A673 (cell line): ENCODE measurements around the gene PYGB. TPM values are rescaled to one million over a fixed set of nuclear protein-coding genes. Genes with fewer than 3 reads are reported as not detected.

Experiments used
- BruUV-seq: library from RNA; stranded (reverse); fragments of 400-500 nt; replicated peaks from 2 replicates; lab custom pipeline; 2021; lab: Mats Ljungman, UMichigan
- CTCF ChIA-PET: fragments of 300-600 bp; sonication (Branson Sonifier 250); formaldehyde crosslinking; loops from one replicate; lab custom pipeline; 2022; ENCODE audit warnings: antibody characterized with exemption; lab: Charles Lee
- POLR2A ChIA-PET: fragments of 300-600 bp; sonication (Branson Sonifier 250); formaldehyde crosslinking; loops from one replicate; lab custom pipeline; 2022; ENCODE audit warnings: antibody characterized with exemption; ENCODE audit not compliant: low non-redundant PET; lab: Charles Lee
- DNase-seq: peaks from one replicate; pipeline ENCODE4 v3.0.0-alpha.2; 2015; ENCODE audit warnings: low spot score
- H3K27ac ChIP-seq: fragments of 200-600 bp; sonication (generic); 2 replicates; pipeline ENCODE4 v1.5.1; 2016; ENCODE audit warnings: mixed run types, low read depth, mild to moderate bottlenecking, mixed read lengths, antibody characterized with exemption, low read length; ENCODE audit not compliant: poor library complexity, severe bottlenecking
- H3K27me3 ChIP-seq: fragments of 200-600 bp; sonication (generic); replicated peaks from 2 replicates; pipeline ENCODE4 v1.6.1; 2017; ENCODE audit warnings: mixed run types, low read depth, mild to moderate bottlenecking, mixed read lengths, antibody characterized with exemption, low read length; ENCODE audit not compliant: insufficient read depth, poor library complexity
- H3K36me3 ChIP-seq: fragments of 200-600 bp; sonication (generic); 2 replicates; pipeline ENCODE4 v1.6.1; 2016; ENCODE audit warnings: mixed run types, mild to moderate bottlenecking, mixed read lengths, antibody characterized with exemption, low read length; ENCODE audit not compliant: insufficient read depth, poor library complexity, severe bottlenecking
- H3K4me1 ChIP-seq: fragments of 200-600 bp; sonication (generic); 2 replicates; pipeline ENCODE4 v1.6.1; 2017; ENCODE audit warnings: mixed run types, mild to moderate bottlenecking, mixed read lengths, antibody characterized with exemption, low read length; ENCODE audit not compliant: insufficient read depth, poor library complexity, severe bottlenecking
- H3K4me3 ChIP-seq: fragments of 200-600 bp; sonication (generic); 2 replicates; pipeline ENCODE4 v1.5.1; 2016; ENCODE audit warnings: low read depth, mixed run types, mild to moderate bottlenecking, mixed read lengths, low read length; ENCODE audit not compliant: poor library complexity, severe bottlenecking
- H3K9me3 ChIP-seq: fragments of 200-600 bp; sonication (generic); 2 replicates; pipeline ENCODE4 v1.6.1; 2016; ENCODE audit warnings: mixed run types, low read depth, mild to moderate bottlenecking, mixed read lengths, antibody characterized with exemption, low read length; ENCODE audit not compliant: poor library complexity, severe bottlenecking
- EZH2 ChIP-seq: fragments of 200-600 bp; sonication (generic); IDR thresholded peaks from 2 replicates; pipeline ENCODE4 v1.6.1; 2017; ENCODE audit warnings: borderline replicate concordance, low read depth, mild to moderate bottlenecking, mixed read lengths, antibody characterized with exemption, low read length; ENCODE audit not compliant: poor library complexity, severe bottlenecking
- intact Hi-C: fragments of 100-400 bp; cut with micrococcal nuclease; formaldehyde crosslinking; loops from one replicate; pipeline ENCODE4 v1.10.0; 2022; ENCODE audit not compliant: unreplicated experiment
- total RNA-seq: library from RNA; stranded (reverse); gene quantifications from 2 replicates; pipeline ENCODE4 v1.2.3, GENCODE V29; 2021
- TF ChIP-seq, protein P1 (sequence below): fragments of 300-800, 200-600 bp; sonication (generic); conservative IDR thresholded peaks from 2 replicates; pipeline ENCODE4 v1.5.1; 2017; ENCODE audit warnings: low read depth, mild to moderate bottlenecking, antibody characterized with exemption, low read length, moderate library complexity, mixed read lengths

Gene PYGB
- total RNA-seq, 1 experiment from 2014 or later: 52.3 TPM

DNA sequence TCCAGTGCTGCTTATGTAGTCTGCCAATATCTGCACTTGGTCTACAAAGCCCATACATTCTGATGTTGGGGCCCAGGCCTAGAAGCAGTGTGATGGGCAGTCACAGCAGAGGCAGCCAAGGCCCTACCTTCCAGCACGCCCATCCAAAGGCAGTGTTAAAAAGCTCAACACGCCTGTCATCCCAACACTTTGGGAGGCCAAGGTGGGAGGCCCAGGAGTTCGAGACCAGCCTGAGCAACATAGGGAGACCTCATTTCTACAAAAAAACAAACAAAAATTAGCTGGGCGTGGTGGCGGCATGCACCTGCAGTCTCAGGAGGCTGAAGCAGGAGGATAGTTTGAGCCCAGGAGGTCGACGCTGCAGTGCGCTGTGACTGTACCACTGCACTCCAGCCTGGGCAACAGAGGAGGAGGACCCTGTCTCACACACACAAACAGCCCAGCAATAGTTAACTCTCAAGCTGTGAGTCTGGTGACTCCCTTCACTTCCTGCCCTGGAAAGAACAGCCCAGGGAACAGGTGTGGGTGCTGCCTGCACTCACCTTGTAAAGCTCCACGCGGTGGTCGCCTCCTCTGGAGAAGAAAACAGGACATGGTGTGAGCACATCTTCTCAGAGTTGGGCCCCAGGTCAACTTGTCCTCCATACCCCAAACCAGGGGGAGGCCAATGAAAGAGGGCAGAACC is 68.8 kb downstream of the PYGB start:
- TF ChIP-seq, protein P1, sequence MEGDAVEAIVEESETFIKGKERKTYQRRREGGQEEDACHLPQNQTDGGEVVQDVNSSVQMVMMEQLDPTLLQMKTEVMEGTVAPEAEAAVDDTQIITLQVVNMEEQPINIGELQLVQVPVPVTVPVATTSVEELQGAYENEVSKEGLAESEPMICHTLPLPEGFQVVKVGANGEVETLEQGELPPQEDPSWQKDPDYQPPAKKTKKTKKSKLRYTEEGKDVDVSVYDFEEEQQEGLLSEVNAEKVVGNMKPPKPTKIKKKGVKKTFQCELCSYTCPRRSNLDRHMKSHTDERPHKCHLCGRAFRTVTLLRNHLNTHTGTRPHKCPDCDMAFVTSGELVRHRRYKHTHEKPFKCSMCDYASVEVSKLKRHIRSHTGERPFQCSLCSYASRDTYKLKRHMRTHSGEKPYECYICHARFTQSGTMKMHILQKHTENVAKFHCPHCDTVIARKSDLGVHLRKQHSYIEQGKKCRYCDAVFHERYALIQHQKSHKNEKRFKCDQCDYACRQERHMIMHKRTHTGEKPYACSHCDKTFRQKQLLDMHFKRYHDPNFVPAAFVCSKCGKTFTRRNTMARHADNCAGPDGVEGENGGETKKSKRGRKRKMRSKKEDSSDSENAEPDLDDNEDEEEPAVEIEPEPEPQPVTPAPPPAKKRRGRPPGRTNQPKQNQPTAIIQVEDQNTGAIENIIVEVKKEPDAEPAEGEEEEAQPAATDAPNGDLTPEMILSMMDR: no peak
- no peak for TF ChIP-seq EZH2
- intact Hi-C loops: no loop called here
- no TSS peak for BruUV-seq
- Histone ChIP-seq H3K36me3 (no peaks in the 10 kb centered on the region), H3K27me3 (no peaks in the 10 kb centered on the region), H3K9me3 (no peaks in the 10 kb centered on the region), H3K27ac (no peak overlapping the region), H3K4me3 (no peak overlapping the region), H3K4me1 (no peaks in the 10 kb centered on the region)
- ChIA-PET POLR2A (no interaction called here), CTCF (no interaction called here)
- no peak for DNase-seq

DNA sequence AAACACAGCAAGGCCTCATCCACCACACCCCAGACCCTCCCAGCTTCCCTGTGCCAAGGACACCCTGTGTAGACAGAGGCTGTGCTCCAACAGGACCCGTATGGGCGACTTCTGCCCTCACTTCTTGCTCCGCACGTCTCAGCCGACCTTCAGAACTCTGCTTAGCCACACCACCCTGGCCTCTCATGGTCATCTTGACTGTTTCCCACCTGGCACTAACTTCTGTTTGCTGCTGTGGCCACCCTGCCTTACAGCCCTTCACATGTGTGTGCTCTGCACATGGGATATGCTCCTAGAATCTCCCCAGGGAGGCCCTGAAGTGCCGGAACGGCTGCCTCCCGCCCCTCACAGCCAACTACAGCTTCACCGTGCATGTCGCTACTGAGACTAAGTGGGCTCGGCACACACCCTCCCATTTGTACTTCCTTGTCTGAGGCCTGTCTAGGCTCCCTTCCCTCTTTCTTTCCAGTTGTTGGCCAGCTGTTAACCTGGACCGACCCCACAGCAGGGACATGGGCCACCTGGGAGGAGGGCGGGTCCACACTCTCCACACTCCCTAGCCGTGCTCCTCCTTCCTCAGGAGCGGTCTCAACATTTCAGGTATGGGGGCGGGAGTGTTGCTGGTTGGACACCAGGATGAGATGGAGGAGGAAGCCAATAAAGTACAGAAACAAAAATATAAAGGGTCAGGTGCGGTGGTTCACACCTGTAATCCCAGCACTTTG is 69.6 kb downstream of the PYGB start:
- Histone ChIP-seq H3K36me3 (no peaks in the 10 kb centered on the region), H3K4me3 (no peak overlapping the region), H3K4me1 (no peaks in the 10 kb centered on the region), H3K27me3 (no peaks in the 10 kb centered on the region), H3K27ac (no peak overlapping the region), H3K9me3 (no peaks in the 10 kb centered on the region)
- no TSS peak for BruUV-seq
- TF ChIP-seq EZH2: no peak
- TF ChIP-seq, protein P1: no peak
- intact Hi-C loops: no loop called here
- DNase-seq: no peak
- POLR2A ChIA-PET: no interaction called here
- CTCF ChIA-PET: no interaction called here

DNA sequence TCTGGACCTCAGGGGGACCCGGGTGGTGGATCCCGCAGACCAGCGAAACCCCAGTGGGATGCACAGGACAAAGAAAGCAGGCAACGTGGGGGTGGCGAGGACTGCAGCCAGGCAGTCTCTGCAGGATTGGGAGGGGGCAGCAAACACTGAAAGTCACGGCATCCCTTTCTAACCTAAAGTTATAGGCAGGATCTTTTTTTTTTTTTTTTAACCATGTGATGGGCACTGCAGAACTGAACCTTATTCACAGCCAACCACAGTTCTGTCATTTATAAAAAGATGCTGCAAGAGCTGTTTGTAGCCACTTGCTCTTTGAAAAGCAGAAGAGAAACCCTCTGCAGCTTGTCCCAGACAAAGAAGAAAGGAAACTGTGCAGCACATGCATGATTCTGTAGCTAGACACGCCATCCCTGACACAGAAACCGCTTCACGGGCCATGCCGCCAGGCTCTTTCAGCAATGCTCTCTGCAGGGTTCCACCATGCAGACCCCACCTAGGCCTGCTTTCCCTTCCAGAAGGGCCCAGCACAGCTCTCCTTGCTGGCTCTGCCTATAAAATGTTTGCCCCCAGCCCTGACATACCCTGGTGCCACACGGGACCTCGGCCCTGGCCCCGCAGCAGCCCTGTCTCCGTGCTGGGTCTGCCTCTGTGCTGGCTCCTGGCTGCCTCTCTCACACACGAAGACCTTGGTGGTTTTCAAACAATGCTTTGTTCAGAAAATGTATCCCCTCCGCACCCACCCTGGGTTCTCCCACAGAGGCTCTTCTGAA is 70.8 kb downstream of the PYGB start:
- no TSS peak for BruUV-seq
- Histone ChIP-seq H3K9me3 (no peaks in the 10 kb centered on the region), H3K27me3 (no peaks in the 10 kb centered on the region), H3K4me1 (no peaks in the 10 kb centered on the region), H3K36me3 (no peaks in the 10 kb centered on the region), H3K27ac (no peak overlapping the region), H3K4me3 (no peak overlapping the region)
- TF ChIP-seq, protein P1: no peak
- no peak for TF ChIP-seq EZH2
- intact Hi-C loops: no loop called here
- no peak for DNase-seq
- ChIA-PET CTCF (interaction anchor here (0.7 kb wide), 1 partner anchor 95 kb away, joined by 4 read pairs; no protein-coding TSS in a partner anchor), POLR2A (no interaction called here)
